CD4-positive, alpha-beta T cell (primary cell): Measurements from ENCODE around the gene BTBD3. TPM values are rescaled to one million over a fixed set of nuclear protein-coding genes. Genes with fewer than 3 reads are reported as not detected.

Experiments used
- ATAC-seq: fragments of 200-7000 bp; cut with Tn5 transposase; one replicate; pipeline ENCODE4 v1.10.0; 2022; ENCODE audit warnings: mild to moderate bottlenecking; ENCODE audit not compliant: poor library complexity
- CTCF ChIA-PET: fragments of 350-600 bp; sonication (Branson Sonifier 250); formaldehyde crosslinking; loops from one replicate; lab custom pipeline; 2021; ENCODE audit warnings: antibody characterized with exemption, inconsistent platforms; lab: Charles Lee
- POLR2A ChIA-PET: fragments of 350-600 bp; sonication (Branson Sonifier 250); formaldehyde crosslinking; loops from one replicate; lab custom pipeline; 2021; ENCODE audit warnings: antibody characterized with exemption, inconsistent platforms; lab: Charles Lee
- DNase-seq, 14 experiments: peaks; one replicate each; pipeline ENCODE4 v3.0.0-alpha.2; 2013 to 2020; ENCODE audit warnings: mixed read lengths in 2 of 14
- H3K27ac ChIP-seq, 2 donors: one replicate each; pipeline versions ENCODE4 v1.5.1 to v1.7.0; 2013; ENCODE audit warnings: low read length in 2 of 2, low read depth in 1 of 2, mild to moderate bottlenecking in 1 of 2
- H3K27me3 ChIP-seq, 2 experiments: 1 replicate in 1 of 2; 2 replicates in 1 of 2; pipeline versions ENCODE4 v1.6.1 to v1.7.0; 2013; ENCODE audit warnings: low read length in 2 of 2, control low read depth in 1 of 2, mild to moderate bottlenecking in 1 of 2, moderate library complexity in 1 of 2; ENCODE audit not compliant: insufficient read depth in 2 of 2, control insufficient read depth in 1 of 2
- H3K36me3 ChIP-seq: one replicate; pipeline ENCODE4 v1.6.1; 2013; ENCODE audit warnings: low read length, control low read depth; ENCODE audit not compliant: insufficient read depth
- H3K4me1 ChIP-seq: one replicate; pipeline ENCODE4 v1.6.1; 2013; ENCODE audit warnings: low read length, control low read depth; ENCODE audit not compliant: insufficient read depth
- H3K4me3 ChIP-seq: one replicate; pipeline ENCODE4 v1.5.1; 2013; ENCODE audit warnings: mild to moderate bottlenecking, low read length, moderate library complexity
- H3K9me3 ChIP-seq, 2 experiments: 1 replicate in 1 of 2; 2 replicates in 1 of 2; pipeline versions ENCODE4 v1.6.1 to v1.7.0; 2013; ENCODE audit warnings: low read length in 2 of 2, mild to moderate bottlenecking in 2 of 2, control low read depth in 1 of 2, moderate library complexity in 1 of 2; ENCODE audit not compliant: control insufficient read depth in 1 of 2, insufficient read depth in 1 of 2
- H3K27ac Mint-ChIP-seq: one replicate; pipeline ENCODE4 v1.8.0; 2020; ENCODE audit warnings: mixed read lengths
- H3K27me3 Mint-ChIP-seq: one replicate; pipeline ENCODE4 v1.8.0; 2021; ENCODE audit warnings: mixed read lengths
- H3K36me3 Mint-ChIP-seq: one replicate; pipeline ENCODE4 v1.8.0; 2021; ENCODE audit warnings: low read depth, mixed read lengths
- H3K4me1 Mint-ChIP-seq: one replicate; pipeline ENCODE4 v1.8.0; 2021; ENCODE audit warnings: low read depth, mixed read lengths
- H3K4me3 Mint-ChIP-seq: one replicate; pipeline ENCODE4 v1.8.0; 2020; ENCODE audit warnings: mild to moderate bottlenecking, mixed read lengths
- H3K9me3 Mint-ChIP-seq: one replicate; pipeline ENCODE4 v1.8.0; 2020; ENCODE audit warnings: mixed read lengths
- intact Hi-C, 2 experiments: fragments of 100-400 bp; cut with DNase I in 1 of 2; cut with micrococcal nuclease in 1 of 2; formaldehyde crosslinking; loops; one replicate each; pipeline versions ENCODE4 v1.15.1 to v1.9.0; 2023 to 2025; cut with DNase I, micrococcal nuclease
- total RNA-seq, 174 experiments: library from RNA in 2 of 174; stranded (reverse) in 2 of 174; gene quantifications; one replicate each; pipeline ENCODE4 v1.2.3 and lab custom pipeline; 2021 to 2026
- TF ChIP-seq, protein P1 (sequence below): fragments of 200-600 bp; IDR thresholded peaks from one replicate; pipeline ENCODE4 v1.8.0; 2022; ENCODE audit warnings: antibody characterized with exemption, mild to moderate bottlenecking

BTBD3 gene
- total RNA-seq, 2 experiments from 2014 or later: 1.0 to 3.9 TPM

GRCh38 chr20:11876555-11876954 lies 41.1 kb upstream of the BTBD3 start:
- ChIA-PET CTCF (no interaction called here), POLR2A (no interaction called here)
- H3K9me3 ChIP-seq: no peaks in the 10 kb centered on the region
- Mint-ChIP-seq H3K4me1 (no peaks in the 10 kb centered on the region), H3K36me3 (no peaks in the 10 kb centered on the region), H3K9me3 (no peaks in the 10 kb centered on the region), H3K27ac (no peak overlapping the region), H3K27me3 (no peaks in the 10 kb centered on the region), H3K4me3 (no peak overlapping the region)
- H3K36me3 ChIP-seq: no peaks in the 10 kb centered on the region
- H3K4me3 ChIP-seq: no peak overlapping the region
- TF ChIP-seq, protein P1, sequence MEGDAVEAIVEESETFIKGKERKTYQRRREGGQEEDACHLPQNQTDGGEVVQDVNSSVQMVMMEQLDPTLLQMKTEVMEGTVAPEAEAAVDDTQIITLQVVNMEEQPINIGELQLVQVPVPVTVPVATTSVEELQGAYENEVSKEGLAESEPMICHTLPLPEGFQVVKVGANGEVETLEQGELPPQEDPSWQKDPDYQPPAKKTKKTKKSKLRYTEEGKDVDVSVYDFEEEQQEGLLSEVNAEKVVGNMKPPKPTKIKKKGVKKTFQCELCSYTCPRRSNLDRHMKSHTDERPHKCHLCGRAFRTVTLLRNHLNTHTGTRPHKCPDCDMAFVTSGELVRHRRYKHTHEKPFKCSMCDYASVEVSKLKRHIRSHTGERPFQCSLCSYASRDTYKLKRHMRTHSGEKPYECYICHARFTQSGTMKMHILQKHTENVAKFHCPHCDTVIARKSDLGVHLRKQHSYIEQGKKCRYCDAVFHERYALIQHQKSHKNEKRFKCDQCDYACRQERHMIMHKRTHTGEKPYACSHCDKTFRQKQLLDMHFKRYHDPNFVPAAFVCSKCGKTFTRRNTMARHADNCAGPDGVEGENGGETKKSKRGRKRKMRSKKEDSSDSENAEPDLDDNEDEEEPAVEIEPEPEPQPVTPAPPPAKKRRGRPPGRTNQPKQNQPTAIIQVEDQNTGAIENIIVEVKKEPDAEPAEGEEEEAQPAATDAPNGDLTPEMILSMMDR: no peak
- H3K4me1 ChIP-seq: no peaks in the 10 kb centered on the region
- no peaks in the 10 kb centered on the region for H3K27me3 ChIP-seq
- no peak for ATAC-seq
- intact Hi-C loops: no loop called here
- H3K27ac ChIP-seq: no peak overlapping the region
- DNase-seq: no peak

GRCh38 chr20:11880680-11881079 lies 37.0 kb upstream of the BTBD3 start:
- ChIA-PET POLR2A (no interaction called here), CTCF (no interaction called here)
- Histone ChIP-seq H3K36me3 (no peaks in the 10 kb centered on the region), H3K27me3 (no peaks in the 10 kb centered on the region), H3K27ac (no peak overlapping the region), H3K4me1 (no peaks in the 10 kb centered on the region), H3K9me3 (no peaks in the 10 kb centered on the region), H3K4me3 (no peak overlapping the region)
- Mint-ChIP-seq H3K9me3 (no peaks in the 10 kb centered on the region), H3K27me3 (peaks cover 21% of the 10 kb centered on the region), H3K4me1 (no peaks in the 10 kb centered on the region), H3K4me3 (no peak overlapping the region), H3K36me3 (no peaks in the 10 kb centered on the region), H3K27ac (no peak overlapping the region)
- no peak for ATAC-seq
- TF ChIP-seq, protein P1: no peak
- intact Hi-C loops: no loop called here
- DNase-seq: no peak

DNA sequence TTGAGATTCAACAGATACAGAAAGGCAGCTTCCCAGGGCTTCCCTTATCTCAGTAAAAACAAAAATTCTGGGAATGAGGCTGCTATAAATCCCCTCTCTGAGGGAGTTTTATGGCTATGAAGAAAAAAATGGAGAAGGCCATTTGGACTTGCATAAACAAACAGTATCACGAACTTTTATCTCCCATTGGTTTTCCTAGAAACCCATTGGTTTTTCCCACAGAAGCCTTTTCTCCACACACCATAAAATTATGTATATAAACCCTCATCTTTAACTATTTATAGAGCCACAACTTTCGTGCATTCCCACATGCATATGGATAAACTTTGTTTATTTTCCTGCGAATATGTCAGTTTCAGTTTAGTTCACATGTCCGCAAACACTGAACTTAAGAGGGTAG lies 36.2 kb upstream of the BTBD3 start:
- H3K27me3 Mint-ChIP-seq: peaks cover 21% of the 10 kb centered on the region
- ChIA-PET CTCF (no interaction called here), POLR2A (no interaction called here)

More for the DNA sequence above, 36.2 kb upstream of the BTBD3 start:
- Histone ChIP-seq H3K27ac (no peak overlapping the region), H3K4me1 (no peaks in the 10 kb centered on the region), H3K27me3 (no peaks in the 10 kb centered on the region), H3K9me3 (no peaks in the 10 kb centered on the region), H3K4me3 (no peak overlapping the region), H3K36me3 (no peaks in the 10 kb centered on the region)
- intact Hi-C loops: no loop called here
- Mint-ChIP-seq H3K9me3 (no peaks in the 10 kb centered on the region), H3K4me3 (no peak overlapping the region), H3K36me3 (no peaks in the 10 kb centered on the region), H3K27ac (no peak overlapping the region), H3K4me1 (no peaks in the 10 kb centered on the region)
- DNase-seq (no peak), ATAC-seq (no peak)
- TF ChIP-seq, protein P1: no peak
